ENCODE measurements around the gene UBE2J2. TPM values are rescaled to one million over a fixed set of nuclear protein-coding genes. Genes with fewer than 3 reads are reported as not detected.

The UBE2J2 gene
- total RNA-seq, 2 donors from 2014 or later: 59.4 to 80.5 TPM

GRCh38 chr1:1312450-1313314 lies 39.0 kb upstream of the UBE2J2 start:
- no peaks in the 10 kb centered on the region for H3K9me3 Mint-ChIP-seq
- no peak for DNase-seq (ENCODE audit: low spot score in 2 of 2)
- H3K27ac Mint-ChIP-seq: no peak overlapping the region
- no peak for ATAC-seq
- no peaks in the 10 kb centered on the region for H3K36me3 Mint-ChIP-seq

GRCh38 chr1:1311107-1312104 lies 37.8 kb upstream of the UBE2J2 start:
- DNase-seq (ENCODE audit: low spot score in 2 of 2) (no peak), ATAC-seq (no peak)
- Mint-ChIP-seq H3K9me3 (no peaks in the 10 kb centered on the region), H3K27ac (peak overlapping the region in 1 of 2 donors; percentile 27), H3K36me3 (peaks cover 0 to 7% of the 10 kb centered on the region in 2 donors)

- H3K9me3 Mint-ChIP-seq: no peaks in the 10 kb centered on the region
- DNase-seq (ENCODE audit: low spot score in 2 of 2) (no peak), ATAC-seq (no peak)
- H3K27ac Mint-ChIP-seq: peak overlapping the region in 1 of 2 donors; percentile 27
- peaks cover 0 to 7% of the 10 kb centered on the region in 2 donors for H3K36me3 Mint-ChIP-seq
Observed at GRCh38 chr1:1310476-1311053, 36.9 kb upstream of the UBE2J2 start.

- H3K36me3 Mint-ChIP-seq: peaks cover 0 to 7% of the 10 kb centered on the region in 2 donors
- peak overlapping the region in 1 of 2 donors; percentile 63 for H3K27ac Mint-ChIP-seq
- no peaks in the 10 kb centered on the region for H3K9me3 Mint-ChIP-seq
- DNase-seq (ENCODE audit: low spot score in 2 of 2) (no peak), ATAC-seq (no peak)
Observed at GRCh38 chr1:1310109-1310385, 36.4 kb upstream of the UBE2J2 start.

- DNase-seq (ENCODE audit: low spot score in 2 of 2) (no peak), ATAC-seq (no peak)
- Mint-ChIP-seq H3K36me3 (peaks cover 0 to 7% of the 10 kb centered on the region in 2 donors), H3K27ac (peak overlapping the region; percentile 36 to 63), H3K9me3 (no peaks in the 10 kb centered on the region)
Observed at GRCh38 chr1:1309251-1310108, 35.8 kb upstream of the UBE2J2 start.

- Mint-ChIP-seq H3K9me3 (no peaks in the 10 kb centered on the region), H3K36me3 (peaks cover 0 to 7% of the 10 kb centered on the region in 2 donors), H3K27ac (peak overlapping the region; percentile 63 to 87)
- no peak for DNase-seq (ENCODE audit: low spot score in 2 of 2)
- ATAC-seq: peak in 1 of 2 donors; percentile 1
Observed at GRCh38 chr1:1308756-1309250, 35.1 kb upstream of the UBE2J2 start.

- Mint-ChIP-seq H3K9me3 (no peaks in the 10 kb centered on the region), H3K27ac (peak within 1 kb of the TSS; percentile 63 to 87)
Observed at GRCh38 chr1:1307923-1308755, 34.5 kb upstream of the UBE2J2 start, which contains the start of the genes ACAP3 and PUSL1. ACAP3 (minus strand) TSS chr1:1307930; CDS start chr1:1307815, 115 bp downstream. PUSL1 (plus strand) TSS chr1:1308597; CDS start chr1:1308644, 47 bp downstream.

GRCh38 chr1:1307261-1307922 lies 33.7 kb upstream of the UBE2J2 start:
- H3K36me3 Mint-ChIP-seq: peaks cover 0 to 7% of the 10 kb centered on the region in 2 donors
- H3K9me3 Mint-ChIP-seq: no peaks in the 10 kb centered on the region
- peak in 1 of 2 donors; percentile 3 for ATAC-seq
- peak overlapping the region; percentile 51 to 65 for H3K27ac Mint-ChIP-seq
- no peak for DNase-seq (ENCODE audit: low spot score in 2 of 2)

More at GRCh38 chr1:1307923-1308755, 34.5 kb upstream of the UBE2J2 start, which contains the start of the genes ACAP3 and PUSL1:
- peaks cover 0 to 7% of the 10 kb centered on the region in 2 donors for H3K36me3 Mint-ChIP-seq
- ATAC-seq: peak; percentile 79 to 80
- DNase-seq (ENCODE audit: low spot score in 2 of 2): peak; percentile 90 to 96

- Mint-ChIP-seq H3K9me3 (no peaks in the 10 kb centered on the region), H3K27ac (peak overlapping the region; percentile 51 to 86), H3K36me3 (peaks cover 0 to 7% of the 10 kb centered on the region in 2 donors)
- ATAC-seq (no peak), DNase-seq (ENCODE audit: low spot score in 2 of 2) (no peak)
Observed at GRCh38 chr1:1306661-1307260, 33.1 kb upstream of the UBE2J2 start.

GRCh38 chr1:1306070-1306660 lies 32.5 kb upstream of the UBE2J2 start:
- DNase-seq (ENCODE audit: low spot score in 2 of 2): no peak
- peaks cover 0 to 7% of the 10 kb centered on the region in 2 donors for H3K36me3 Mint-ChIP-seq
- H3K27ac Mint-ChIP-seq: peak overlapping the region; percentile 51 to 86
- no peak for ATAC-seq
- H3K9me3 Mint-ChIP-seq: no peaks in the 10 kb centered on the region

GRCh38 chr1:1305300-1306069 lies 31.8 kb upstream of the UBE2J2 start:
- H3K27ac Mint-ChIP-seq: peak overlapping the region in 1 of 2 donors; percentile 51
- no peaks in the 10 kb centered on the region for H3K9me3 Mint-ChIP-seq
- H3K36me3 Mint-ChIP-seq: peaks cover 0 to 7% of the 10 kb centered on the region in 2 donors
- peak in 1 of 2 donors; percentile 25 for ATAC-seq
- DNase-seq (ENCODE audit: low spot score in 2 of 2): peak in 1 of 2 donors; percentile 63

GRCh38 chr1:1304331-1305299 lies 31.0 kb upstream of the UBE2J2 start:
- peaks cover 0 to 7% of the 10 kb centered on the region in 2 donors for H3K36me3 Mint-ChIP-seq
- ATAC-seq: no peak
- no peak for DNase-seq (ENCODE audit: low spot score in 2 of 2)
- H3K27ac Mint-ChIP-seq: no peak overlapping the region
- H3K9me3 Mint-ChIP-seq: no peaks in the 10 kb centered on the region
